Activated CD4-positive, alpha-beta T cell treated with anti-CD3 and anti-CD28 coated beads, Interleukin-2, Interleukin-6, amounts not matched to agents 100 ng/mL and 50 ng/mL, durations not matched to agents 16 hours and 8 hours (primary cell): ENCODE measurements around the gene ZNF423.
A peak's percentile ranks its signal among the peaks of the same experiment; 100 is the strongest.

Experiments used
- DNase-seq: peaks from one replicate; pipeline ENCODE4 v3.0.0-alpha.2; 2020

Gene ZNF423

DNA sequence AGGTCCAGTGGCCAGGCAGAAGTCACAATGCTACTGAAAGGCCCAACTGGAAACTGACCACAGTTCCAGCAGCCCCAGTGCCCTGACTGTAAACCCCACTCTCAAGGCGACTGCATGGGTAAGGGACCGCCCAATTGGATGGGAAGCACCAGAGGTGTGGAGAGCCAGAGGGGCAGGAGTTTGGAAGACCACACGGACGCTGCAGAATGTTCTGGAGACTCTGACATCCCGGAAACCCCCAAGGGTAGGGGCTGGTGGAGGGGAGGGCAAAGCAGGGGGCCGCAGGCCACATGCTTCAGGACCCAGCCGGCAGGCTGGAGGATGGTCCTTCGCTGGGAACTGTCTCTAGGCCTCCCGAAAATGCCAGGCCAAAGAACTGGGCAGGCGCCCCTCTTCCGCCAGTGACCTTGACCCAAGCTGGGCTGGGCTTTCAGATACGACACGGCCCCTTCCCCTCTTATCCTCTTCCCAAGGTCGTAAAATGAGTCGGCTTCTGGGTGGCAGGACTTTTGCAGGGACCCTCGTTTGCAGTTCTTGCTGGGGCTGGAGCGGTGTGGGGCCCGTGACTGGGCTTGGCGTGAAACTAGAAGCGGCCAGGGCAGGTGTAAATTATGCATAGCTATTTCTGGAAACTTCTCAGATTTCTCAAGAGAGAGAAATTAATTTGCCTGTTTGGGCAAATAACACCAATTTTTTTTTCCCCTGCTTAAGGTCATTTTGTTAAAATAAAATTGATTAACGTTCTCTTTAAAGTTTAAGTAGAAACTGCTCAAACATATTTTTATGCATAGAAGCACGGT lies 372.1 kb downstream of the ZNF423 start:
- DNase-seq, result no peak

DNA sequence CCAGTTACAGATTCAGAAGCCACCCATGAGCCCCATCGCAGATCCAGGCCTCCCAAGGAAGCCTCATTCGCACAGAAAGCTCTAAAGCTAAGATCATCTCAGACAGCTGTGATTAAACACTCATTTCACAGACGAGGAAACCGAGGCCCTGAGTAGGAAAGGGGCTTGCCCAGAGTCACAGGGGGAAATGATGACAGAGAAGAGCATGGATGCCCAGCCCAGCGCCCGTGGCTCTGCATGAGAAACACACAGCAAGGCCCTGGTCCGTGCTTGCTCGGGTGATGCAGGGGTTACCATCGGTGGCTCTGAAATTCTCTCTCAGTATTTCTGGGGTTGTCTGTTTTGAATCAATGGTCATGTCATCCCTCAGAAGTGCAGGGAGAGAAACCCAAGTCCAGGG lies 372.7 kb downstream of the ZNF423 start:
- DNase-seq, result no peak

DNA sequence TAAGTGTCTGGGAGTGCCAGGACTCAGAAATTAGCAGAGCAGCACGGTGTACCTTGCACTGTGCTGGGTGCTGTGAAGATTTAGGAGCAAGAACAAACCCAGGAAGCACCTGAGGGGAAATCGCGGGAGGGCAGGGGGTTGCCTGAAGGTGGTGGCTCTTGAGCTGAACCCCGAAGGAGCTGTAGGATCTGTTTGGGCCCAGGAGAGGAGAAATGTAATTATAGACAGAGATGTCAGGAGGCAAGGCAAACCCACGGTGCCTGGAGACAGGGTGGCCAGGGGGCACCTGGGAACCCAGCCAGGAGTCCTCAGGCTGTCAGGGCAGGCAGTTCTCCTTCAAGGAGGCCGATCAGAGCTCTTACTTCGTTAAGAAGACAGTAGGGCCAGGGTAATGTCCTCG lies 373.2 kb downstream of the ZNF423 start:
- DNase-seq, result no peak

DNA sequence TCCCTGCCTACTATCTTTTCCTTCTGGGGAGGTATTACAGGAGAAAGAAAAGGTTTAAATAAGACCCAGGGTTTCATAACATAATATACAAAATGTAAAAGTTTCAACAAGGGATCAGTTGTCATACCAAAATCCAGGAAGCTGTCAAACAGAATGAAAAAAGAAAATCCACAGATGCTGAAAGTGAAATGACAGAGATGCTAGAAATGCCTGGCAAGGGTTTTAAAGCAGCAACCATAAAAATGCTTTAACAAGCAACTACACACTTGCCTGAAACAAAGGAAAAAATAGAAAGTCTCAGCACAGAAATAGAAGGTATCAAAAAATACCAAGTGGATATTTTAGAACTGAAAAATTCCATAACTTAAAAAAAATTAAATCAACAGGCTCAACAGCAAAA lies 377.3 kb downstream of the ZNF423 start:
- DNase-seq, result no peak

DNA sequence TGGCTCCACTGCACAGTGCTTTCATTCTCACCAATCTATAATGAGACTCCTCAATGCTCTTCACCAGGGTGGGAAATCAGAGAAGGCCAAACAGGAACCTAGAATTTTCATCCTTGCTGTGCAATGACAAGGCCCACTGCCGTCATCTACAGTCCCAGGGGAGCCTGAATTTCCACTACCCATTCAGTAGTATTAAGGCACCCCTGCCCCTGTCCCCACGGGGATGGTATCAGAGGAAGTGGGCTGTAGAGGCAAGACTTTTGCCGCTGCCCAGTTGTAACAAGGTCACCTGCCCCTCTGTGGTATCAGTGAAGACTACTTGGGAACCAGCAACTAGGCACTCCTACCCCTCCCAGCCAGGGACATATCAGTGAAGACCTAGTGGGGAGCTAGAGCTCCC lies 377.8 kb downstream of the ZNF423 start:
- no peak for DNase-seq

DNA sequence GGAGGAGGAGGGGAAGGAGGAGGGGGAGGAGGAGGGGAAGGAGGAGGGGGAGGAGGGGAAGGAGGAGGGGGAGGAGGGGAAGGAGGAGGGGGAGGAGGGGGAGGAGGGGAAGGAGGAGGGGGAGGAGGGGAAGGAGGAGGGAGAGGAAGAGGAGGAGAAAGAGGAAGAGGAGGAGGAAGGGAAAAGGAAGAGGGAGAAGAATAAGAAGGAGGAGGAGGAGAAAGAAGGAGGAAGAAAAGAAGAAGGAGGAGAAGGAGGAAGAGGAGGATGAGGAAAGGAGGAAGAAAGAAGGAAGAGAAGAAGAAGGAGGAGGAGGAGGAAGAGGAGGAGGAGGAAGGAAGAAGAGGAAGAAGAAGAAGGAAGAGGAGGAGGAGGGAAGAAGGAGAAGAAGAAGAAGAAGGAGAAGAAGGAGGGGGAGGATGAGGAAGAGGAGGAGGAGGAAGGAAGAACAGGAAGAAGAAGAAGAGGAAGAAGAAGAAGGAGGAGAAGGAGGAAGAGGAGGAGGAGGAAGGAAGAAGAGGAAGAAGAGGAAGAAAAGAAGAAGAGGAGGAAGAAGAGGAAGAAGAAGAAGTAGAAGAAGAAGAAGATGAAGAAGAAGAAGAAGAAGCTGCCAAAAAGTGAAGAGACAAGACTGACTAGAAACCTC lies 378.5 kb downstream of the ZNF423 start:
- DNase-seq, result no peak

DNA sequence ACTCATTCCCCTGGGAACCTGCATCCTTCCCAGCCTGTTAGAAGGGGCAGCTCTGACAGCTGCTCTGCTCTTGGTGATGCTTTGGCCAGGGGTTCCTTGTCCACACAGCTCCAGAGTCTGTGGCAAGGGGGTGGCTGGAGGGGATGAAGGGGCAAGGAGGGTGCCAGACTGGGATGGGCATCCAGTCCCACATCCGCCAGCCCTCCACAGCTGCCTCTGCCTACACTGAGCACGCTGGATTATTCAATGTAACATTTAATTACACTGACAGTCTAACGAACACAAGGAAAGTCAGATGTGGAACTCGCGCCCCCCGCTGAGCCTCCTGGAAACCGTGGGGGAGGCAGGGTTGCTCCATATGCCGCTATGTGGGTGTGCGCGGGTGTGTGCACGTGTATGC lies 381.2 kb downstream of the ZNF423 start:
- no peak for DNase-seq

DNA sequence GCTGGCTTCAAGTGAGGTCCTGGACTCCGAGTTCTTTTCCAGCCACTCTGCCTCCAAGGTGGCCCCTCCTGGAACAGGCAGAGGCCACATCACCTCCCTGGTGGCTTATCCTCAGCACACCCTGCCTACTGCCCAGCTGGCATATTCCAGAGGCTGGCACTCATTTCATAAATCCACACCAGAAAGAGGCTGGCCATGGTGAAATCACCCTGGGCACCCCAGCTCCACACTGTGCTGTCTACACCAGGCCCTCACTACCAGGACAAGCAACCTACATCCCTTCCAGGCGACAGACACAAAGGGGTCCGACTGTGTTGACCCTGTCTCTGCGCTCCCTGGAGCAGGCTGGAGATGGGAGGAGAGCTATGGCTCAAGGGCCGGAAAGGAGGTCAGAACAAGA lies 382.1 kb downstream of the ZNF423 start:
- DNase-seq, result no peak

DNA sequence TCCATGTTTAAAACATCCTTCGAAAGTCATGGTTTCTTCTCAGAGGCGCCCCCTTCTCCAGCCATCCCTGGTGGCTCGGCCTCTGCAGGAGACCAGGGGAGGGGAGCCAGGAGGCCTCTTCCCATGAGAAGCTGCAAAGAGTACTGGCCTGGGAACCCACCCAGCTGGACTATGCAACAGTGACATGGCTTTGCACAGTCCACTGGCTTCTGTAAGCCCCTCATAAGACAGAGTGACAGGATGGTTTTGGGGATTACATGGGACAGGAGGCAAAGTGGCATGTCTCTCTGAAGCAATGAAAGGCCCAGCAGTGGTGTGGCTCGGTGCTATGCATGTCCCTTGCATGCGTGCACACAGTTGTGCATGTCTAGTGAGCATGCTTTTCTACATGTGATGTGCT lies 382.8 kb downstream of the ZNF423 start:
- DNase-seq, result no peak

DNA sequence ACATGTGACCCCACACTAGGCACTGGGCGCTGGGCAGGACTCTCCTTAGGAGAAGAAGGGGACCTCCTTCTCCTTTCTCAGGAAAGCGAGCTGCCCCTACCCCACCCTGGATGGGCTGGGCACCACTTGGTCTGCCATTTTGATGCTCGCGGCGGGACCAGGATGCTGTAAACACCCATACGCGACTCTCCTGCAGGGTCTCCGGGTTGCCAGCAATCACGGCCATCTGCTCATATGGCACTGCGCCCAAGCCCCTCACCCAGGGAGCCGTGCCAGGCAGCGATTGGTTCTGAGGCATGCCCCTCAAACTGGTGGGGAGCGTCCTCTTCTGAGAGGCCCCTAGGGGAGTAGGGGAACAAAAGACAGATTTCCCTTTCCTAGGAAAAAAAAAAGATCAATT lies 383.3 kb downstream of the ZNF423 start:
- no peak for DNase-seq

DNA sequence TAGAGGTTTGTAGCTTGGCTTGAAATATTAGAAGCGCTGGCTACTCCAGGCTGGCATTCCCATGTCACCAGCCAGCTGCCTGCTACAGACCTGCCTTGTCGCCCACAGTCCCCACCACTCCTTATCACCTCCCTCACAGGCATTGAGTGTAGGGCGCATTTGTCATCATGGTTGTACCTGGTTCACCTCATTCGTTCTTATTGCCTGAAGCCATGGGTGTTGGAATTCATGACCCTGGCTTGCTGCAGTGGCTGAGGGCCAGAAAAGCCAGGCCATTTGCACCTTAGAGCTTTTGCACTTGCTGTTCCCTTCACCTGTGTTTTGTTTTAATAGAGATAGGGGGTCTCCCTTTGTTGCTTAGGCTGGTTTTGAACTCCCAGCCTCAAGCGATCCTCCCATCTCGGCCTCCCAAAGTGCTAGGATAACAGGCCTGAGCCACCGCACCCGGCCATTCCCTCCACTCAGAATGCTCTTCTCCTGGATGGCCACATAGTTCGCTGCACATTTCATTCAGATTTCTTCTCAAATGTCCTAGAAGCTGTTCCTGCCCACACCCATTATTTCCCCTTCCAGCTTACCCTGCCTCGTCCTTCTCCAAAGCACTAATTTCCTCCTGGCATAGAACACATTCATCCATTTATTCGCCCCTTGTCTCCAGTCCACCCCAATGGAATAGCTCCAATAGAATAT lies 384.7 kb downstream of the ZNF423 start:
- DNase-seq, result no peak

DNA sequence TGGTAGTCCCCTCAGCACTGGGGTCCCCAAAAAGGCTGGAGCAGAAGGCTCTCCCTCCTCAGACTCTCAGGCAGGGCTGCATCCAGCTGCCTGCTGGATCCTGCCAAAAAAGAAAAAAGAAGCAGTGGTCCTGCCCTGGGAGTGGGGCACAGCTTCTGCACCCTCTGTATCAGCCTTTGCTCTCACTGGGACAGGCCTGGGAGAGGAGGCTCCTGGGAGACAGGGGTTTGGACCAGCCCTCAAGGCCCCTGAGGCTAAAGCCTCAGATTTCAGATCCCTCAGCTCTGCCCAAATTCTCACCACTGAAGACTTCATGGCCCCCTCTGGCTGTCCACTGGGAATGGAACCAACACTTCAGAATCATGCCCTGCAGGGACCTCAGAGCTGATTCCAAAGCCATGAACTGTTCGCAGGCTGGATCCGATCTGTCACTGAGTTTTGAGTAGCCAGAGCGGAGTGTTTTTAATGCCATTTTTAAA lies 385.4 kb downstream of the ZNF423 start:
- no peak for DNase-seq

DNA sequence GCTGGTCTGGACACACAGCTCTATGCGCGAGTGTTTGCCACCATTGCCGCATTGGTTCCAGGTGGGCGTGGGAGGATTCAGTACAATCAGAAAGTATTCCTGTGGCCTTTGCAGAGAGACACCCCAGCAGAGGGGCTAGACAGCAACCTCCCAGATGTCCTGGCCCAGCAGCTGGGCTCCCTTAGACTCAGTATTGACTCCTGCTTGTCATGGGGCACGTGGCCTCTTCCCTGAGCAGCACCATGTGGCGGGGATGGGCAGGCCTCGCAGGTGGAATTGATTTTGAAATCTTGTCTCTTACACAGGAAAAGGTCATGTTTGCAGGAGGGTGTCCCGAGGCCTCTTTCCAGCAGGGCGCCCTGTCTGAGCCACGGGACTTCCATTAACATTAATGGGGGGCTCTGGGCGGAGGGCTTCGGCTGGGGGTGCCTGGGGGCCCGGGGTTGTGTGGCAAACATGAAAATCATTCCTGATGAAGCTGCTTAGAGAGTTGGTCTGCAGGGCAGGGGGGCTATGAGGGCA lies 385.9 kb downstream of the ZNF423 start:
- no peak for DNase-seq

DNA sequence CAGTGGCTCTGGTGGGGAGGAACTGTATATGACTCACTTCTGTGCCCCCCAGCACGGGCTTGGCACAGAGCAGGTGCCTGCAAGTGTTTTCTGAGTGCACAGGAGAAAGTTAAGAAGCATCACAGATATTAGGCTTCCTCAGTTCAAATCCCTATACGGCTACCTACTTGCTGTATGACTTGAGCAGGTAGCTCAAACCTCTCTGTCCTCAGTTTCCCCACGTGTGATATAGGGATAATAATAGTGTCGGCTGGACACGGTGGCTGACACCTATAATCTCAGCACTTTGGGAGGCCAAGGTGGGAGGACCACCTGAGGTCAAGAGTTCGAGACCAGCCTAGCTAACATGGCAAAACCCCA lies 386.6 kb downstream of the ZNF423 start:
- DNase-seq, result no peak

DNA sequence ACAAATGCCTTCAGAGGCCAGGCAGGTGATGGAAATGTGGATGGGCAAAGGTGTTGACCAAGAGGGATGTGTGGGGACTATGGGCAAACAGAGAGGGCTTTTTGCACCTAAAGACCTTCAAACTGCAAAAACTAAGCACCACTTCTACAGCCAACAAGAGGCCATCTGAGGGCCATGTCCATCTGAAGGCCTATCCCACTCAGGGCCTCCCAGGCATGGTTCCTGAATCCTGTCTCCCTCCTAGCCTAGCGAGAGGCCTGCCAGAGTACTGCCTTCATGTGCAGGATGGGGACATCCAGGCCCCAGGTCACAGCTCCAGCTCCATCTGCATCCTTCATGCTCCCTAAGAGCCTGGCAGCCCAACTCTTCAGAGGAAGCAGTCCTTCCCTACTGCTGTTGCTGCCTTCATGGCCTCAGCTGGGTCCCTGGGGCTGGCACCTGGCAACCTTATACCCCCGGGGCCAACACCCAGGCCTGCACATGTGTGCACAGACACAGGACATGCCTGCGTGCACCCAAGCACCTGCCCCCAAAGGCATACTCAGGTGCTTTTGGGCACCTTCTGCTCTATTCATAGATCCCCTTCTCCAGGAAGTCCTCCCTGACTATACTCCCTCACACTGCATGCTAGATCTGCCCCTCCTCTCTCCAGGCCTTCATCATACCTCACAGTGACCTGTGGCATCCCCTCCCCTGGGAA lies 387.2 kb downstream of the ZNF423 start:
- no peak for DNase-seq

DNA sequence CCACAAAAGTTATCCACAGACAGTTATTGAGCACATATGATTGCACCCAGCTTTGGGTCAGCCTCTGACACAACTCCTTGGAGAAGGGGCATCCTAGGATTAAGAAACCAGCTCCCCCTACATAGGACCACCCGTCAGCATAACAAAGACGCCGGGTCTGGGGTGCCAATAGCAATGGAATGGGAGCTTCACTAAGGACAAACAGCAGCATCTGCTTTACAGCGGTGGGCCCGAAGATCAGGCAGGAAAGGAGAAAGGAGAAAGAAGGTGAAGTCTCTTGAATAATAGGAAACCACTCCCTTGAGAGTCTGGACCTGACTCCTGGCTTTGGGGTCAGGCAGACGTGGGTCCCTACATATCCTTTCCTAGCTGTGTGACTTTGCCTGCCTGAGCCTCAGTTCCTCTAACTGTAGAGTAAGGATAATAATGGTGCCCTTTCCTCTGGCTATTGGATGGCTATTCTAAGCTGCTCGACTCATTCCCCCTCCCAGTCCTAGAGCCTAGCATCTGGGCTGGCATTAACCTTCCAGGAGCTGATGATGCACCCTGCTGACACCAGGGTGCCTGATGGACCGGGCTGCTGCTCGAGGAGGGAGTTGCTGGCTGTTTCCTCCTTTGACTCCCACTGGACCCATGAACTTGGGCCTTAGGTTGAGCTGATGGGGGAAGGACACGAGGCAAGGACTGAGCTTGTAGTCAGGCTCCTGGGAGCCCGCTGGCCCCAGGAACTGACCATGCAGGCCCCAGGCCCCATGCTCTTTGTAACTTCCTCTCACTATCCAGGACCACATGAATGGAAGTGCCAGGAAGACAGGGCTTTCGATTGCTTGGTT lies 388.2 kb downstream of the ZNF423 start:
- no peak for DNase-seq

DNA sequence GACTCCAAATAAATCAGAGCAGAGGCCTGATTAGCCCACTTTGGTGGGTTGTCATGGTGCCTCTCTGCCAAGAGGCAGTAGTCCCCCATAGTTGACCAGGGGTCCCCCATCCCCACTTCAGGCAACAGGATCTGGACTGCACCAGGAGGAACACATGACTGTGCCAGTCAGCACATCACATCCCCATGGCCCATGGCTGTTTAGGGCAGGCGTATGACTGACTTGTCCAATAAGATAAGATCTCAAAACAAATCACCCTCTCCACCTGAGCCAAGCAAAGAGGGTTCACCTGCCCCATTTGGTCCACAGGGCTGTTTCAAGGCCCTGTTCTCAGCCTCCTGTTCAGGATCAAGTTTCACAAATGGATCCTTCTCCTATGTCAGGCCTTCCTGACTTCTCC lies 389.0 kb downstream of the ZNF423 start:
- DNase-seq, result no peak

DNA sequence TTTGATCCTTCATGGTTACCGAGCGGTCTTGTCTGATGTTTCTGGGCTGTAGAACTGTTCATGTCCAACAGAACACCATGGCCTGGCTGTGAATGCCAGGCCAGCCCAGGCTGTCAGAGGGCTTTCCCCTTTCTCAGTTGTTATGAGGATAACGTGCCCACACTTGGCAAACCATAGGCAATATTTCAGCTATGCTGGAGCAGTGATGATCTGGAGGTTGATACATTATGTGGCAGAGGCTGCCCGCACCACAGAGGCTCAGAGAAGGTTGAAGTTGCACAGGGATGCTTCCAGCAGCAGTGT lies 389.4 kb downstream of the ZNF423 start:
- DNase-seq, result no peak

DNA sequence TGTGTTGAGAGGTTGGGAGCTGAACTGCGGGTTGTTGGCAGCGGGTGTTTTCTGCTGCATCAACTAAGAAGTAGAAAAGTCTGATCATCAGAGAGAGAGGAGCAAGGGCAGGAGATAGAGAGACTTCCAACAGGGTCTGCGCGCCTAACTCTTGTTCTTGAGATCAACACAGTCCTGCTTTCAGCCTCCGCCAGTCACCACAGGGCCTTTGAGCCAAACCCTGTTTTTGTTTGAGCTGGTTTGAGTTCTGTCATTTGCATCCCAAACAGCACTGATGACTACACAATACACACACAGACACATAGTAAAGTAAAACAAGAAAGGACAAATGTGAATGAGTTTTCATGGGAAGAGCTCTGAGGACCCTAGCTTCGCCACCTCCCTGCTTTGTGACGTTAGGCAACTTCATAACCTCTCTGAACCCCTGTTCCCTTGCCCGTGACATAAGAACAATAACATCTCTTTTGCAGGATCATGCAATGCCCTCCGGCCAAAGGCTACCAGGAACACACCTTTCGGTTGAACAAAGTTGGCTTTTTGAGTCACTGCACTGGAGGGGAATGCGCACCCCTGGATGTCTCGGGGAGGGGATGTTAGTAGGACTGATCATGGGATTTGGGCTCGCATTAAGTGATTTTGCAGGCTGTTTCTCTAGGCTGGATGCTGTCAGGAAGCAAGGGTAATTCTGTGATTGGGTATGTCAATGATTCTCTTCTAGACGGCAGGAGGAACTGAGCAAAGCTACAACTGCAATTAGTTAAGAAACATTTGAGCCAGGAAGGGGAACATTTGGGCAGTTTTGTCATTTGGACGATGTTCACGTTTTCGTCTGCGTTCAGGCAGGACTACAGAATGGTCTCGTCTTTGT lies 390.0 kb downstream of the ZNF423 start:
- no peak for DNase-seq

DNA sequence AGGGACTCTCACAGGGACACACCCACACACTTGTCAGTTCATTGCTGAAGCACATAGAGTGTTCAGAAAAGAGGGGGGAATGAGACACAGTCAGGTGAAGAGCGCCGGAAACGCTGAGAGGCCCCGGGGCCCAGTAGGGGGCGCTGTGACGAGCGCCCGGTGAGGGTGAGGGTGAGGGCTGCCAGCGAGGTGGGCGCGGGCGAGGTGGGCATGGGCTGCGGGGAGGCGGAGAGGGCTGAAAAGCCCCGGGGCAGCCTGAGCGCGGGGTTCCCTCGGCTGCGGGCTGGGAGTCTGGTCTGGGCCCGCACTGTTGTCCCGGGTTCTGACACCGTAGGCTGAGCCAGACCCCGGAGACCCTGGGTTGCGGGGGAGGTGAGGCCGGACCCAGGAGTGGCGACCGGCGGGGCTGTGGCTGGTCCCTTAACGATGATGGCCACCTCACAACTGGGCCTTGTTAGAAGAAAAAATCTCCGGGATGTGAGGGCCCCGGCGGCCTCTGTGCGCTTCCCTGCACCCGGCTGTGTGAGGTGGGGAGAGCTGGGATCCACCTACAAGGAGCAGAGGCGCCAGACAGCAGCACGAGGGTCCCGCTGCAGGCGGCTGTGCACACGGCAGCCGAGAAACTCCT lies 390.9 kb downstream of the ZNF423 start:
- peak; percentile 8 for DNase-seq

DNA sequence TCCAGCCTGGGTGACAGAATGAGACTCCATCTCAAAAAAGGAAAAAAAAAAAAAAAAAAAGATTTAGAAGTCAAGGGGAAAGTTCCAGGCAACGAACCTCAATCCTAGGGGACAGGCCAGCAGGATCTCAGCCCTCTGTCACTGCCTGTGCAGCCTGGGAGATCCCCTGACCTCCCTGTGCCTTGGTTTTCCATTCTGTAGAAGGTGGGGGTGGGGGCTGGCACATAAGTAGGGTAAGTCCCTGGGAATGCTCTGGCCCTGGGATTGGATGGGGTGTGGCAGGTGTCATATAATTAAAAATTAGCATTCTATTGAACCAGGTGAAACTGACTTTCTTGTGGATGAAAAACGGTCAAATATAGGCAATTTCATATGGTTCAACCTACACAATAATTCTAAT lies 391.8 kb downstream of the ZNF423 start:
- no peak for DNase-seq
